ENCODE measurements around the gene HOMER1. TPM values are rescaled to one million over a fixed set of nuclear protein-coding genes. Genes with fewer than 3 reads are reported as not detected.

The HOMER1 gene
- total and polyA plus RNA-seq, 2 of the 4 experiments (the other 2 are of a cell fraction) = 1.9 to 6.8 TPM

GRCh38 chr5:79510638-79511037, 3.3 kb downstream of the HOMER1 start:
- Histone ChIP-seq H3K4me1 (ENCODE audit: control insufficient read depth, insufficient read depth, low read length) (peaks cover 7% of the 10 kb centered on the region; the same call in 1 of the 2 replicates), H2AK5ac (ENCODE audit: low read depth, low read length) (no peak overlapping the region), H4K8ac (ENCODE audit: low read depth in 2 of 2, low read length in 2 of 2) (no peak overlapping the region), H4K91ac (ENCODE audit: insufficient read depth, low read depth, low read length) (no peak overlapping the region), H4K5ac (ENCODE audit: low read depth, low read length) (no peak overlapping the region), H2BK20ac (ENCODE audit: low read depth, low read length) (no peak overlapping the region), H2BK5ac (ENCODE audit: low read depth, low read length, poor library complexity, severe bottlenecking) (no peak overlapping the region), H3K9me3 (ENCODE audit: control insufficient read depth, insufficient read depth, low read length) (no peaks in the 10 kb centered on the region), H3K18ac (ENCODE audit: low read depth, low read length) (no peak overlapping the region), H3K4me2 (ENCODE audit: low read depth, low read length) (no peak overlapping the region; the same call in 1 of the 2 replicates), H2AK9ac (replicated peaks; ENCODE audit: low read depth, low read length, poor library complexity) (no peak overlapping the region), H3K9ac (ENCODE audit: low read depth, low read length) (no peak overlapping the region), H3K23ac (ENCODE audit: low read depth, low read length) (no peak overlapping the region), H4K20me1 (ENCODE audit: insufficient read depth, low read length) (no peaks in the 10 kb centered on the region), H3K79me1 (ENCODE audit: low read depth in 1 of 2, low read length in 2 of 2) (peaks cover 9 to 41% of the 10 kb centered on the region in 2 experiments), H3K9me1 (ENCODE audit: insufficient read depth, low read length) (no peaks in the 10 kb centered on the region), H3K36me3 (ENCODE audit: control insufficient read depth, insufficient read depth, low read length) (no peaks in the 10 kb centered on the region), H3K27ac (ENCODE audit: insufficient read depth, low read length) (no peak overlapping the region), H3K27me3 (ENCODE audit: control insufficient read depth, insufficient read depth, low read length) (no peaks in the 10 kb centered on the region), H2AFZ (replicated peaks; ENCODE audit: low read length, poor library complexity) (no peak overlapping the region), H2BK120ac (ENCODE audit: low read depth, low read length) (no peak overlapping the region), H3K4ac (ENCODE audit: low read depth, low read length) (no peak overlapping the region), H3K14ac (replicated peaks; ENCODE audit: low read depth, low read length) (no peak overlapping the region), H2BK15ac (ENCODE audit: low read depth, low read length) (no peak overlapping the region), H3K56ac (ENCODE audit: extremely low read depth, insufficient read depth, low read length) (no peak overlapping the region), H3K4me3 (ENCODE audit: insufficient read depth, low read depth, low read length) (no peak overlapping the region)
- POLR2A ChIA-PET (ENCODE audit: unreplicated experiment) = no interaction called here
- ATAC-seq (ENCODE audit: low read depth) (no peak), DNase-seq (no peak)
- BruUV-seq (replicated peaks) = no TSS peak
- no peak for TF ChIP-seq BHLHE40 (IDR thresholded peaks at IDR 0.05; ENCODE audit: low read depth, low read length)
- TF ChIP-seq RCOR1 (IDR thresholded peaks at IDR 0.05; ENCODE audit: insufficient replicate concordance, low read length) = no peak
- TF ChIP-seq CEBPB (IDR thresholded peaks at IDR 0.05; ENCODE audit: low read depth, low read length) = no peak
- TF ChIP-seq CHD1 (IDR thresholded peaks at IDR 0.05; ENCODE audit: low read depth, low read length) = no peak
- no peak for TF ChIP-seq RFX5 (IDR thresholded peaks at IDR 0.05; ENCODE audit: low read depth, low read length)
- TF ChIP-seq FOS (IDR thresholded peaks at IDR 0.05; ENCODE audit: low read depth, low read length) = no peak
- no peak for TF ChIP-seq ELK1 (IDR thresholded peaks at IDR 0.05; ENCODE audit: borderline replicate concordance, low read depth, low read length)
- TF ChIP-seq MXI1 (IDR thresholded peaks at IDR 0.05; ENCODE audit: borderline replicate concordance, low read depth, low read length) = no peak
- no peak for TF ChIP-seq POLR2A (IDR thresholded peaks at IDR 0.05; ENCODE audit: low read depth, low read length)
- no peak for TF ChIP-seq CTCF (conservative IDR thresholded peaks at IDR 0.05; ENCODE audit: low read depth, low read length)
- no peak for TF ChIP-seq MAZ (IDR thresholded peaks at IDR 0.05; ENCODE audit: borderline replicate concordance, low read depth, low read length)
- TF ChIP-seq SMC3 (IDR thresholded peaks at IDR 0.05; ENCODE audit: low read depth, low read length) = no peak
- no peak for TF ChIP-seq RAD21 (IDR thresholded peaks at IDR 0.05; ENCODE audit: low read length)
- TF ChIP-seq NFE2L2 (IDR thresholded peaks at IDR 0.05; ENCODE audit: low read depth, low read length) = no peak
- no peak for TF ChIP-seq USF2 (IDR thresholded peaks at IDR 0.05; ENCODE audit: low read depth, low read length)
- TF ChIP-seq MAFK (IDR thresholded peaks at IDR 0.05; ENCODE audit: low read depth, low read length) = no peak
- 100% methylated on average over 2 of the region's 6 CpGs; no CpG with 5 or more reads in 1 of the 2 experiments for WGBS, 2 experiments (ENCODE audit: extremely low coverage in 2 of 2, insufficient read length in 1 of 2)
- in situ Hi-C loops (cut with MboI; ENCODE audit: low sequenced_read_pairs) (no loop called here), dilution Hi-C loops (cut with HindIII; ENCODE audit: low sequenced_read_pairs, unreplicated experiment) (no loop called here), intact Hi-C loops (cut with micrococcal nuclease) (loop anchor here (5.0 kb wide), 2 partner anchors 38 to 102 kb away; partner anchors contain the start of gene TENT2)
- CTCF ChIA-PET = interaction anchor here (0.7 kb wide), 1 partner anchor 13 kb away, joined by 4 read pairs; no protein-coding TSS in a partner anchor
